Ovary (tissue), 9 donors: ENCODE results near the gene MEF2D. TPM values are rescaled to one million over a fixed set of nuclear protein-coding genes. Genes with fewer than 3 reads are reported as not detected.

ENCODE experiments used
- DNase-seq, 5 donors: peaks; one replicate each; pipeline ENCODE4 v3.0.0-alpha.2; 2019 to 2020
- H3K27ac ChIP-seq, 2 donors: fragments of 200-600 bp; one replicate each; pipeline versions ENCODE4 v1.5.1 to v1.8.0; 2019 to 2022
- H3K27me3 ChIP-seq: fragments of 200-600 bp; one replicate; pipeline ENCODE4 v1.8.0; 2022
- H3K36me3 ChIP-seq: fragments of 200-600 bp; sonication (generic); one replicate; pipeline ENCODE4 v1.5.1; 2019
- H3K4me1 ChIP-seq: one replicate; pipeline ENCODE4 v1.8.1; 2013; ENCODE audit warnings: mild to moderate bottlenecking, moderate library complexity; ENCODE audit not compliant: insufficient read depth
- H3K4me3 ChIP-seq: fragments of 200-600 bp; sonication (generic); one replicate; pipeline ENCODE4 v1.5.1; 2017
- H3K9me3 ChIP-seq, 2 donors: fragments of 200-600 bp in 1 of 2; sonication (generic) in 1 of 2; one replicate each; pipeline versions ENCODE4 v1.5.1 to v1.8.1; 2013 to 2019; ENCODE audit warnings: mild to moderate bottlenecking in 1 of 2, moderate library complexity in 1 of 2
- EP300 ChIP-seq: sonication (generic); formaldehyde crosslinking; IDR thresholded peaks from one replicate; pipeline ENCODE4 v1.6.1; 2017; ENCODE audit warnings: antibody characterized with exemption
- POLR2A ChIP-seq: fragments of 450-650 bp; IDR thresholded peaks from one replicate; pipeline ENCODE4 v1.6.1; 2017; ENCODE audit warnings: antibody characterized with exemption, mild to moderate bottlenecking, moderate library complexity
- WGBS, 3 donors: extraction: QIAGEN DNeasy Blood & Tissue Kit in 1 of 3; methylation state at CpG; one replicate each; pipeline versions ENCODE4 v1.1.5 to v1.1.7; 2013 to 2017; 5-methylcytosine and 5-hydroxymethylcytosine counted together
- intact Hi-C, 4 donors: fragments of 100-400 bp; cut with DNase I; formaldehyde crosslinking; loops; one replicate each; pipeline versions ENCODE4 v1.11.0 to v1.15.1; 2022 to 2023
- polyA plus RNA-seq, 2 donors: library from polyadenylated mRNA; stranded (reverse); fragments of 200-250 nt in 1 of 2; fragments of 350-450 nt in 1 of 2; fragmentation: Illumina TruSeq in 1 of 2; extraction: RNeasy Lipid Tissue Mini Kit (QIAGEN cat#74804) in 1 of 2; gene quantifications; one replicate each; pipeline ENCODE4 v1.2.3, GENCODE V29; 2013 to 2014
- total RNA-seq, 7 donors: library from RNA; depleted of rRNA in 2 of 7; stranded (reverse); fragments of >200 nt in 2 of 7; fragmentation: NEBNext Ultra II Directional in 3 of 7; extraction: Animal tissue kit (Norgen Biotek cat#: 25700) in 3 of 7; gene quantifications; one replicate each; pipeline versions ENCODE4 v1.1.0 to v1.2.4, GENCODE V29; 2016 to 2023
- TF ChIP-seq, protein P1 (sequence below), 3 donors: fragments of 450-650 bp in 2 of 3; fragments of 200-600 bp in 1 of 3; IDR thresholded peaks; one replicate each; pipeline versions ENCODE4 v1.5.1 to v1.8.0; 2016 to 2022; ENCODE audit warnings: antibody characterized with exemption in 3 of 3, mild to moderate bottlenecking in 1 of 3
- donor health status: DM: no; HTN: no; CAD: no; lungs with moderate emphysema.
- donor health status: DM: no; HTN: no; CAD: no.
- donor health status: Bipolar disorder and iron deficiency.
- donor health status: DM: yes; HTN: yes; CAD: no.
- donor health status: DM: no; HTN: no; CAD: no.
- donor health status: DM: yes; HTN: yes; CAD: no.

MEF2D gene
- total and polyA plus RNA-seq, 9 donors = 30.0 to 96.6 (median 57.6) TPM

DNA sequence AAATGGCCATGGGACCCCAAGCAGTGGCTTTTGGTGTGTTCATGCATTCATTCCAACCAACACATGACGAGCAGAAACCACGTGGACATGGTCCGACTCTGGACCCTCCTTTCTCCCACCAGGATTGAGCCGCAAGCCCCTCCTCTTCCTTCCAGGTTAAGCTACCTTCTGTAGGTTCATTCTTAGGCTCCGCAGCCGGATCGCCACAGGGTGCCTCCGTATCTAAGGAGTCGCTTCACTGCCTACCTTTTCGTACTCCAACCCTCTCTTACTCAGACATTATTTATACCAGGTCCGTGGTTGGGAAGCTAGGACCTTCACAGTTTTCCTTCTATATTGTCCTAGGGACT is 67.9 kb downstream of the MEF2D start:
- TF ChIP-seq EP300 = no peak
- TF ChIP-seq, protein P1, sequence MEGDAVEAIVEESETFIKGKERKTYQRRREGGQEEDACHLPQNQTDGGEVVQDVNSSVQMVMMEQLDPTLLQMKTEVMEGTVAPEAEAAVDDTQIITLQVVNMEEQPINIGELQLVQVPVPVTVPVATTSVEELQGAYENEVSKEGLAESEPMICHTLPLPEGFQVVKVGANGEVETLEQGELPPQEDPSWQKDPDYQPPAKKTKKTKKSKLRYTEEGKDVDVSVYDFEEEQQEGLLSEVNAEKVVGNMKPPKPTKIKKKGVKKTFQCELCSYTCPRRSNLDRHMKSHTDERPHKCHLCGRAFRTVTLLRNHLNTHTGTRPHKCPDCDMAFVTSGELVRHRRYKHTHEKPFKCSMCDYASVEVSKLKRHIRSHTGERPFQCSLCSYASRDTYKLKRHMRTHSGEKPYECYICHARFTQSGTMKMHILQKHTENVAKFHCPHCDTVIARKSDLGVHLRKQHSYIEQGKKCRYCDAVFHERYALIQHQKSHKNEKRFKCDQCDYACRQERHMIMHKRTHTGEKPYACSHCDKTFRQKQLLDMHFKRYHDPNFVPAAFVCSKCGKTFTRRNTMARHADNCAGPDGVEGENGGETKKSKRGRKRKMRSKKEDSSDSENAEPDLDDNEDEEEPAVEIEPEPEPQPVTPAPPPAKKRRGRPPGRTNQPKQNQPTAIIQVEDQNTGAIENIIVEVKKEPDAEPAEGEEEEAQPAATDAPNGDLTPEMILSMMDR (IDR thresholded peaks at IDR 0.05) = no peak
- TF ChIP-seq POLR2A = no peak

DNA sequence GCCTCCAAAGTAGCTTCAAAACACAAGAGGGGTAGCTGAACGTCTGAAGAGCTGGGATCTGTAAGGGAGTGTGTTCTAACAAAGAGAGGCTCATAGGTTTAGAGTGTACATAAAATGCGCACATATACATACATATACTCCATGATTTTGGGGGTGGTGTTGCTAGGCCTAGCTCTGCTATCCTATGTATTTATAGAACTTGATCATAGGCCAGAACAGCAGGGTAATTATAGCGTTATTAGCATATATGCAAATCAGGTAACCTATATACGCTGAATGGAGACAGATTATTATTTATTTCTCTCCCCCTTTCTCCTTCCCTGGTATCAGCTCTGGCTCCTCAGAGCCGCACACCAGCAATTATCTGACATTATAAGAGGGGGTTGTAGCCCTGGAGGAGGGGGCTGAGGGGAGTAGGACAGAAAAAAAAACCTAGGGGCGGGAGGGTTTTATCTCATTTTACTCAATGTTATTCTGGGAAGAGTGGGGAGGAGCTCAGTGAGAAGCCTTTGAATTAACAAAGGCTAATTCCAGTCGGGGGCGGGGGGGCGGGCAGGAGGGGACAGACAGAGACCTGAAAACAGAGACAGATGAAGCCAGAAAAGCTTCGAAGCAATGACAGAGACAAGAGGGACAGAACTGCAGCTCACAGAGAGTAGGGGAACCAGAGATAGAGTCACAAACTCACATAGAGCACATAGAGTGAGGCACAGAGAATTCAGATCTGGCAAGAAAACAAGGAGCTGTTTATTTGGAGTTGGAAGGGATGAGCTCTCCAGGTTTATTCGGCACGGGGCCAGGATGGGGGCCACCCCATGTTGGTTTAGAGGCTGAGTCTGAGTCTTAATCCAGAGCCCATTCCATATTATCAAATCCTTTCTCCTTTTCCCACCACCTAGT is 68.6 kb downstream of the MEF2D start:
- TF ChIP-seq POLR2A = no peak
- no peak for TF ChIP-seq EP300
- TF ChIP-seq, protein P1 (IDR thresholded peaks at IDR 0.05) = no peak
- Histone ChIP-seq H3K27me3 (no peaks in the 10 kb centered on the region), H3K9me3 (no peaks in the 10 kb centered on the region), H3K4me3 (no peak overlapping the region), H3K27ac (no peak overlapping the region), H3K4me1 (peaks cover 4% of the 10 kb centered on the region), H3K36me3 (no peaks in the 10 kb centered on the region)
- 24 to 28% (median 24%) methylated on average over 12 of the region's 12 CpGs for WGBS, 3 donors
- no peak for DNase-seq
- intact Hi-C loops = loop anchor here in 1 of 4 donors (5.0 kb wide), 1 partner anchor 40 kb away; no protein-coding TSS in a partner anchor

More for the DNA sequence above, 67.9 kb downstream of the MEF2D start:
- peaks cover 4% of the 10 kb centered on the region for H3K4me1 ChIP-seq
- no peaks in the 10 kb centered on the region for H3K9me3 ChIP-seq
- H3K36me3 ChIP-seq = no peaks in the 10 kb centered on the region
- 5 to 12% (median 8%) methylated on average over 11 of the region's 11 CpGs for WGBS, 3 donors
- H3K4me3 ChIP-seq = no peak overlapping the region
- DNase-seq = no peak
- no peaks in the 10 kb centered on the region for H3K27me3 ChIP-seq
- H3K27ac ChIP-seq = no peak overlapping the region
- intact Hi-C loops = loop anchor here in 1 of 4 donors (5.0 kb wide), 1 partner anchor 40 kb away; no protein-coding TSS in a partner anchor

DNA sequence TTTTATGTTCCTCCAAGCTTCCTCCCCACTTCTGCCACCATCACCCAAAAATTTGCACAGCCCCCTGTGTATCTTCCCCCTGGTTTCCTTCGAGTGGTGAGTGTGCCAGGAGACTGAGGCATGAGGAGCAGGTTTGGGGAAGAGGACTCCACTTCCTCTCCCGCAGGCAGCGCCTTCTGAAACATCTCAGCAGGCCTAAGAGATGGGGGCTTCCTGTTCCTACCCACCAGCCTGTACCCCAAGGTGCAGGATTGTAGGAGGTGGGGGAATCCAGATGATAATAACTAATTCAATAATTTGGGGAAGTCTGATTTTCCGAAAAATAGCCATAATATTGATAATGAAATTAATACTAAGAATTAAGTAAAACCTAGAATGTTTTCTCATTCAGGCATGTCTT is 69.2 kb downstream of the MEF2D start:
- intact Hi-C loops = loop anchor here in 1 of 4 donors (5.0 kb wide), 1 partner anchor 39 kb away; no protein-coding TSS in a partner anchor
- TF ChIP-seq POLR2A (no peak), EP300 (no peak)
- TF ChIP-seq, protein P1 (IDR thresholded peaks at IDR 0.05) = no peak
- no peak overlapping the region for H3K27ac ChIP-seq

DNA sequence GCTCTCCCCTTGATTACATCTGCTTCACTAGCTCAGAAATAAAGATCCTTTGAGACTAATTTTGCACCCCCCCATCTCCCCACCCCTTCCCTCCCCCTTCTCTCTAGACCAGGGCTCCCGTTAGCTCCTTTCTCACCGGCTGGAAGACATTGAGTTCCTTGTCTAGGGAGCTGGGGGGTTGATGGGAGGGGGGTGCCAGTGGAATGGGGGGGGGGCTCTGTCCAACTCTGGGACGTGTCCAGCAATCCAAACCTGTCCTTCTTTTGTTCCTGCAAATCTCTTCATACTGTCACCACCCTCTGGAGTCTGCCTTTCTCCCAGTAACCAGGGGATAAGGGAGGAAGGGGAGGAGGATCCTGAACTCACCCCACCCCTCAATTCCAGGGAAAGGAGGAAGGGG is 69.7 kb downstream of the MEF2D start:
- Histone ChIP-seq H3K4me3 (no peak overlapping the region), H3K36me3 (no peaks in the 10 kb centered on the region), H3K27ac (no peak overlapping the region), H3K9me3 (no peaks in the 10 kb centered on the region), H3K4me1 (no peaks in the 10 kb centered on the region), H3K27me3 (no peaks in the 10 kb centered on the region)
- DNase-seq = no peak
- 10 to 20% (median 12%) methylated on average over 3 of the region's 3 CpGs for WGBS, 3 donors
- intact Hi-C loops = loop anchor here in 1 of 4 donors (5.0 kb wide), 1 partner anchor 39 kb away; no protein-coding TSS in a partner anchor
- no peak for TF ChIP-seq POLR2A

More for the DNA sequence above, 69.2 kb downstream of the MEF2D start:
- Histone ChIP-seq H3K27me3 (no peaks in the 10 kb centered on the region), H3K9me3 (no peaks in the 10 kb centered on the region), H3K4me1 (peaks cover 3% of the 10 kb centered on the region), H3K4me3 (no peak overlapping the region), H3K36me3 (no peaks in the 10 kb centered on the region)
- WGBS, 3 donors = 47 to 57% (median 53%) methylated on average over 4 of the region's 4 CpGs
- no peak for DNase-seq

DNA sequence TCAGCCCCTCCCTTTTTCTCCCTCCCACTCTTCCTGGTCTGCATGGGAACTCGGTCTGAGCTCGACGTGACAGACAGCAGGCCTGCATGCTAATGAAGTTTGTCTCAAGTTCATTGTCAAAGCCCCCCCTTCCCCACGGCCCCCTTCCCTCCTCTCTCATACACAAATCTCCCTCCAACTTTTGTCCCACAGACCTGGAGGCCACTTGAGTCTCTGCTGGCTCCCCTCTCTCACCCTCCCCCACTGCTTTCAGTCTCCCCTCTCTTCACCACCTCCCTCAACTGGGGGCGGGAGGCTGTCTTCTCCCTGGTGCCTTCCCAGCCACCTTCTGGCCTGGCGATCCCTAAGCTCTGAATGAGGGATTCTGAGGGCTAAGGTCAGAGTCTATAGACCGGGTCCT is 70.3 kb downstream of the MEF2D start:
- TF ChIP-seq, protein P1 (IDR thresholded peaks at IDR 0.05) = no peak
- TF ChIP-seq POLR2A = no peak
- no peak for TF ChIP-seq EP300
- no peak overlapping the region for H3K4me3 ChIP-seq
- DNase-seq = no peak
- H3K36me3 ChIP-seq = no peaks in the 10 kb centered on the region
- no peaks in the 10 kb centered on the region for H3K4me1 ChIP-seq
- WGBS, 3 donors = 4 to 13% (median 7%) methylated on average over 7 of the region's 7 CpGs
- H3K27ac ChIP-seq = no peak overlapping the region
- H3K27me3 ChIP-seq = no peaks in the 10 kb centered on the region
- intact Hi-C loops = loop anchor here in 1 of 4 donors (5.0 kb wide), 1 partner anchor 38 kb away; no protein-coding TSS in a partner anchor
- H3K9me3 ChIP-seq = no peaks in the 10 kb centered on the region
